ENCODE measurements around the gene SCAPER.

Gene SCAPER

GRCh38 chr15:76585576-76585897, 319.6 kb downstream of the SCAPER start:
- Histone ChIP-seq H3K56ac (ENCODE audit: low read length) (no peak overlapping the region), H3K36me3 (ENCODE audit: control insufficient read depth, insufficient read depth, low read length) (no peaks in the 10 kb centered on the region), H2BK120ac (ENCODE audit: low read depth, low read length) (no peak overlapping the region), H3K18ac (ENCODE audit: low read length) (no peak overlapping the region), H3K79me2 (ENCODE audit: control insufficient read depth, insufficient read depth, low read length) (no peaks in the 10 kb centered on the region), H3K9ac (ENCODE audit: low read length) (no peak overlapping the region), H2BK15ac (replicated peaks; ENCODE audit: low read depth) (no peak overlapping the region), H4K8ac (ENCODE audit: low read depth, low read length) (no peak overlapping the region), H3K4me2 (ENCODE audit: low read length) (no peak overlapping the region), H3K27ac (ENCODE audit: low read depth, low read length) (no peak overlapping the region), H2AK5ac (ENCODE audit: low read length) (no peak overlapping the region), H3K27me3 (ENCODE audit: insufficient read depth, low read length, poor library complexity) (no peaks in the 10 kb centered on the region), H3K4ac (ENCODE audit: low read depth, low read length) (no peak overlapping the region), H2BK5ac (ENCODE audit: low read length) (no peak overlapping the region), H3K79me1 (ENCODE audit: low read length) (no peaks in the 10 kb centered on the region), H3K4me1 (ENCODE audit: control insufficient read depth, low read depth, low read length) (no peaks in the 10 kb centered on the region), H4K5ac (ENCODE audit: low read length) (no peak overlapping the region), H3K4me3 (ENCODE audit: low read length) (no peak overlapping the region), H3K23ac (ENCODE audit: low read length) (no peak overlapping the region)
- no peak for DNase-seq

- Histone ChIP-seq H2BK5ac (ENCODE audit: low read length) (no peak overlapping the region), H3K4ac (ENCODE audit: low read depth, low read length) (no peak overlapping the region), H3K9ac (ENCODE audit: low read length) (no peak overlapping the region), H3K27ac (ENCODE audit: low read depth, low read length) (no peak overlapping the region), H3K27me3 (ENCODE audit: insufficient read depth, low read length, poor library complexity) (no peaks in the 10 kb centered on the region), H3K4me2 (ENCODE audit: low read length) (no peak overlapping the region), H3K18ac (ENCODE audit: low read length) (no peak overlapping the region), H4K8ac (ENCODE audit: low read depth, low read length) (no peak overlapping the region), H4K5ac (ENCODE audit: low read length) (no peak overlapping the region), H3K4me1 (ENCODE audit: control insufficient read depth, low read depth, low read length) (no peaks in the 10 kb centered on the region), H2BK120ac (ENCODE audit: low read depth, low read length) (no peak overlapping the region), H3K36me3 (ENCODE audit: control insufficient read depth, insufficient read depth, low read length) (no peaks in the 10 kb centered on the region), H3K79me2 (ENCODE audit: control insufficient read depth, insufficient read depth, low read length) (no peaks in the 10 kb centered on the region), H3K23ac (ENCODE audit: low read length) (no peak overlapping the region), H3K56ac (ENCODE audit: low read length) (no peak overlapping the region), H3K4me3 (ENCODE audit: low read length) (no peak overlapping the region), H2AK5ac (ENCODE audit: low read length) (no peak overlapping the region), H3K79me1 (ENCODE audit: low read length) (no peaks in the 10 kb centered on the region), H2BK15ac (replicated peaks; ENCODE audit: low read depth) (no peak overlapping the region)
- no CpG with 5 or more reads among the region's 2 CpGs for WGBS (ENCODE audit: extremely low coverage, insufficient coverage, low lambda C conversion rate)
- no peak for DNase-seq
Measured at GRCh38 chr15:76584868-76585575, 320.1 kb downstream of the SCAPER start.

- Histone ChIP-seq H3K56ac (ENCODE audit: low read length) (no peak overlapping the region), H3K18ac (ENCODE audit: low read length) (no peak overlapping the region), H3K4me3 (ENCODE audit: low read length) (no peak overlapping the region), H3K4me2 (ENCODE audit: low read length) (no peak overlapping the region), H3K79me1 (ENCODE audit: low read length) (no peaks in the 10 kb centered on the region), H2AK5ac (ENCODE audit: low read length) (no peak overlapping the region), H4K8ac (ENCODE audit: low read depth, low read length) (no peak overlapping the region), H2BK15ac (replicated peaks; ENCODE audit: low read depth) (no peak overlapping the region), H3K23ac (ENCODE audit: low read length) (no peak overlapping the region), H2BK5ac (ENCODE audit: low read length) (no peak overlapping the region), H3K4ac (ENCODE audit: low read depth, low read length) (no peak overlapping the region), H3K9ac (ENCODE audit: low read length) (no peak overlapping the region), H3K4me1 (ENCODE audit: control insufficient read depth, low read depth, low read length) (no peaks in the 10 kb centered on the region), H3K27ac (ENCODE audit: low read depth, low read length) (no peak overlapping the region), H3K36me3 (ENCODE audit: control insufficient read depth, insufficient read depth, low read length) (no peaks in the 10 kb centered on the region), H4K5ac (ENCODE audit: low read length) (no peak overlapping the region), H2BK120ac (ENCODE audit: low read depth, low read length) (no peak overlapping the region), H3K27me3 (ENCODE audit: insufficient read depth, low read length, poor library complexity) (no peaks in the 10 kb centered on the region), H3K79me2 (ENCODE audit: control insufficient read depth, insufficient read depth, low read length) (no peaks in the 10 kb centered on the region)
- no peak for DNase-seq
- no CpG with 5 or more reads among the region's 5 CpGs for WGBS (ENCODE audit: extremely low coverage, insufficient coverage, low lambda C conversion rate)
Measured at GRCh38 chr15:76582550-76582949, 322.6 kb downstream of the SCAPER start.

DNA sequence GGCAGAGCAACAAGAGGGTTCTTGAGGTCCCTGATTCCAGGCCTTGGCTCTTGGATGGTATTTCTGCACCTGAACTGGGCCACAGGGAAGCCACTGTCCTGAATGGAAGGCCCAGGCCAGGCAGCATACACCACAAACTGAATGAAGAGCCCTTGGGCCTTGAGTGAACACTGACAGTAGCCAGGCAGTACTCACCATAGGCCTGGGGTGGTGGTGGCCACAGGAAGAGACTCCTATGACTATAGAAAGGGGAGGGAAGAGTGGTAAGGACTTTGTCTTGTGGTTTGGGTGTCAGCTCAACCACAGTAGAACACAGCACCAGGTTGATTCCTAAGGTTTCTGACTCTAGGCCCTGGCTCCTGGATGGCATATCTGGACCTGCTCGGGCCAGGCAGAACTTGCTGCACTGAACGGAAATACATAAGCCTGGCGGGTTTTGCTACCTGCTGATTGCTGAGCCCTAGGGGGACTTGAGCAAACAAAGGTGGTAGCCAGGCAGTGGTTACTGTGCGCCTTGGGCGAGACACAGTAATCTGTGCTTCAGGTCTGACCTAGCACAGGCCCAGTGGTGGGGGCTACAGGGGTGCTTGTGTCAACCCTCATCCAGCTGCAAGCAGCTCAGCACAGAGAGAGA, 327.1 kb downstream of the SCAPER start:
- H3K23ac ChIP-seq (ENCODE audit: low read length) = no peak overlapping the region
- no peak overlapping the region for H3K9ac ChIP-seq (ENCODE audit: low read length)
- no peak overlapping the region for H4K5ac ChIP-seq (ENCODE audit: low read length)
- H3K27me3 ChIP-seq (ENCODE audit: insufficient read depth, low read length, poor library complexity) = no peaks in the 10 kb centered on the region
- no CpG with 5 or more reads among the region's 5 CpGs for WGBS (ENCODE audit: extremely low coverage, insufficient coverage, low lambda C conversion rate)
- H2BK120ac ChIP-seq (ENCODE audit: low read depth, low read length) = no peak overlapping the region
- no peak overlapping the region for H2BK5ac ChIP-seq (ENCODE audit: low read length)
- H3K18ac ChIP-seq (ENCODE audit: low read length) = no peak overlapping the region
- H3K4ac ChIP-seq (ENCODE audit: low read depth, low read length) = no peak overlapping the region
- no peak overlapping the region for H3K4me2 ChIP-seq (ENCODE audit: low read length)
- H3K27ac ChIP-seq (ENCODE audit: low read depth, low read length) = no peak overlapping the region
- no peaks in the 10 kb centered on the region for H3K36me3 ChIP-seq (ENCODE audit: control insufficient read depth, insufficient read depth, low read length)
- H2AK5ac ChIP-seq (ENCODE audit: low read length) = no peak overlapping the region
- H3K79me2 ChIP-seq (ENCODE audit: control insufficient read depth, insufficient read depth, low read length) = no peaks in the 10 kb centered on the region
- H2BK15ac ChIP-seq (replicated peaks; ENCODE audit: low read depth) = no peak overlapping the region
- H3K4me3 ChIP-seq (ENCODE audit: low read length) = no peak overlapping the region
- no peak for DNase-seq
- no peak overlapping the region for H4K8ac ChIP-seq (ENCODE audit: low read depth, low read length)
- H3K56ac ChIP-seq (ENCODE audit: low read length) = no peak overlapping the region
- no peaks in the 10 kb centered on the region for H3K79me1 ChIP-seq (ENCODE audit: low read length)
- no peaks in the 10 kb centered on the region for H3K4me1 ChIP-seq (ENCODE audit: control insufficient read depth, low read depth, low read length)

- Histone ChIP-seq H3K23ac (ENCODE audit: low read length) (no peak overlapping the region), H4K8ac (ENCODE audit: low read depth, low read length) (no peak overlapping the region), H4K5ac (ENCODE audit: low read length) (no peak overlapping the region), H3K4me1 (ENCODE audit: control insufficient read depth, low read depth, low read length) (no peaks in the 10 kb centered on the region), H3K4me2 (ENCODE audit: low read length) (no peak overlapping the region), H3K18ac (ENCODE audit: low read length) (no peak overlapping the region), H2BK5ac (ENCODE audit: low read length) (no peak overlapping the region), H3K79me1 (ENCODE audit: low read length) (no peaks in the 10 kb centered on the region), H2BK15ac (replicated peaks; ENCODE audit: low read depth) (no peak overlapping the region), H3K79me2 (ENCODE audit: control insufficient read depth, insufficient read depth, low read length) (no peaks in the 10 kb centered on the region), H3K4me3 (ENCODE audit: low read length) (no peak overlapping the region), H2AK5ac (ENCODE audit: low read length) (no peak overlapping the region), H3K4ac (ENCODE audit: low read depth, low read length) (no peak overlapping the region), H3K9ac (ENCODE audit: low read length) (no peak overlapping the region), H3K27ac (ENCODE audit: low read depth, low read length) (no peak overlapping the region), H3K56ac (ENCODE audit: low read length) (no peak overlapping the region), H3K27me3 (ENCODE audit: insufficient read depth, low read length, poor library complexity) (no peaks in the 10 kb centered on the region), H2BK120ac (ENCODE audit: low read depth, low read length) (no peak overlapping the region), H3K36me3 (ENCODE audit: control insufficient read depth, insufficient read depth, low read length) (no peaks in the 10 kb centered on the region)
- no CpG with 5 or more reads among the region's 9 CpGs for WGBS (ENCODE audit: extremely low coverage, insufficient coverage, low lambda C conversion rate)
- peak; percentile 12 for DNase-seq
Measured at GRCh38 chr15:76576523-76577279, 328.4 kb downstream of the SCAPER start.

All from mesendoderm (in vitro differentiated cells).